Hematopoietic multipotent progenitor cell treated with erythropoietin and hydrocortisone succinate and interleukin-3 and kit ligand, for 8 days (in vitro differentiated cells): ENCODE measurements around the gene RAD51B.

ENCODE experiments used
- DNase-seq: peaks from one replicate; pipeline ENCODE4 v3.0.0-alpha.2; 2015

The RAD51B gene

DNA sequence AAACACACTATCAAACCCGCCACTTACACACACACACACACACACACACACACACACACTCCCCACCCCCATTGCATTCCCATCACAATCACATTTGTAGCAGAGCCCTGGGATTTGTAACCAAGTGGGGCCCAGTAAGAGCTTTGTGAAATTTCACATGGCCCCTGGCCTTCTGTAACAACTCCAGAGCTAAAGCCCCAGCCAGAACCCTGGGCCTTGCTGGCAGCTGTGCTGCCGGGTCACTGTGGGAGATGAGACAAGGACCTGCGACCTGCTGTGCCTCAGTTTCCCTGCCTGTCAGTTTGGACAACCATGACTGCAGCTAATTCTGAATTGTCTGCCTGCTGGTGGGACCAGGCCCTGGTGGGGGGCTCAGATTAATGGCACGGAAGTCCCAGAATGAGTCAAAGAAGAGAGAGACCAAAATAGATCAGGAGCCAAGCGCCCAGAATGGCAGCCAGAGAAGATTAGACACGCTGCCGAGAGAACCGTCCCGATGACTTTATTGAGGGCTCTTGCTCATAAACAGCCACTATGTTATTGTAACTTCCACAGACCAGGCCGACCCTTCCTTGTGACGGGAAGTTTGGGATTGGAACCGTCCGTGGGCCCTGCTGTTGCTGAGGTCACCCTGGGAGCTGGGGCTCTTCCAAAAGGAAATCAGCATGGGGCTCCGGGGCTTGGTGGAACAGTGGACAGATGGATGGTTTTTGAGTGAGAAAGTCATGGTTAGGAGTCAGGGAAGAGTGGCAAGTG, 850.2 kb downstream of the RAD51B start:
- DNase-seq: no peak

DNA sequence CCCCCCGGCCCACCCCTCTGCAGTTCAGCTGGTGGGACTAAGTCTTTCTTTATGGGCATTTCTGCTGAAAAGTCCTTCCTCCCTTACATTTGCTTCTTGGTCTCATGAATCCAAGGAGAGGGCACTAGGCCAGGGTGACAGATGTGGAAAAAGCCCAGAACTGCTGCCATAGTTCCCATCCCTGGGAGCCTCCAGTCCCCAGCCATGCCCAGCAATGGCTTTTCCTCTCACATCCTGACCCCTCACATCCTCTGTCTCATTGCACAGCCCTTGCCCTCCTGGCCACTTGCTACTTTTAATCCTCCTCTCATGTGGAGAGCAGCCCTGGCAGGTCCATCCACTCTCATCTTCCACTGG, 850.8 kb downstream of the RAD51B start:
- no peak for DNase-seq

DNA sequence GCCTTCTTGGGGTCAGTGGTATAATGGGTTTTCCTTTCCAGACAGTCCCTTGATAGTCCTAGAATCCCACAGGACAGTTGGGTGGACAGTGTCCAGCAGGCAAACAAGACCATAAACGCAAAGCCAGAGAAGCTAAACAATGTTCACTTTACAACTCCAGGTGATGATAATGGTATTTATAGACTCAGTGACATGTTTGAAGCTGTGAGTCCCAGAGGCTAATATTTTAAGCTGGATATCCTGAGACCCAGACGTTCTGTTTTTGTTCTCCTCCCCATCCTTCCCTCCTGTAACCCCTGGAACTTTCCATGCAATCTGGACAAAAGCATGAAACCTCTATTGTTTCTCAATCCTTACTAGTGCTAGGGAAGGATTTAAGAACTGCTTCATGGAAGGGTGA, 852.3 kb downstream of the RAD51B start:
- DNase-seq: no peak

DNA sequence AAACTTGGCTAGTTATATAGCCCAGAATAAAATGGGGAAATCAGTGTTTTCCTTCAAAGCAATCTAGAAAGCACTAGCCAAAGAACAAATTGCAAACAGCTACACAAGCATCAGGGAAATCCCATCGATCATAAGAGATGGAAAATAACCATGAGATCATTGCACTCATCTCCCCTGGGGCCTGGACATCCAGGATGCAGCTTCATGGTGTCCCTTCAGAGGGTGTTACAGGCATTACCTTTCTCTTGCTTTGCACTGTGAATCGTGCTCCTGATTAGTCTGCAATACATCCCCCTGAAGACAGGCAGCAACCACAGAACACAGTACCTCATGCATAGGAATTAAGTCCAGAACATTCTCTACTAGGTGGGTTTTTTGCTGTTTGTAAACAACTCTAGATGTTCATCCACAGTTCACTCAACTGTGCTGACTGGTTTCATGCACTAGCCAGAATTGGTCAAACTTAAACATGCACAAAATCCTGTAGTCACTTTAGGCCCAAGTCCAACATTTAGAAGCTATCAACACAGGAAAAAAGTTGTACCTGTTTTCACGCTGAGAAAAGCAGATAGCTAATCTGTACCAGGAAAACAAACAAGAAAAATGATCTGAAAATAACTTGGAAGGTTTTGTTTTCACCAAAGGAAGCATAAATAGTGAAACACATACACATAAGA, 853.2 kb downstream of the RAD51B start:
- no peak for DNase-seq

DNA sequence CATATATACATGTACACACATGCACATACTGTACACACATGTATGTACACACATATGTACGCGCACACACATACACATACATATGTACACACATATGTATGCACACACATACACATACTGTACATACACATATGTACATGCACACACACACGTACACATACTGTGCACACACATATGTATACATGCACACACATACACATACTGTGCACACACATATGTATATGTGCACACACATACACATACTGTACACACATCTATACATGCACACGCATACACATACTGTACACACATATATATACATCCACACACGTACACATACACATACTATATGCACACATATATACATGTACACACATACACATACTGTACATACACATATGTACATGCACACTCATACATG, 853.9 kb downstream of the RAD51B start:
- DNase-seq: no peak

DNA sequence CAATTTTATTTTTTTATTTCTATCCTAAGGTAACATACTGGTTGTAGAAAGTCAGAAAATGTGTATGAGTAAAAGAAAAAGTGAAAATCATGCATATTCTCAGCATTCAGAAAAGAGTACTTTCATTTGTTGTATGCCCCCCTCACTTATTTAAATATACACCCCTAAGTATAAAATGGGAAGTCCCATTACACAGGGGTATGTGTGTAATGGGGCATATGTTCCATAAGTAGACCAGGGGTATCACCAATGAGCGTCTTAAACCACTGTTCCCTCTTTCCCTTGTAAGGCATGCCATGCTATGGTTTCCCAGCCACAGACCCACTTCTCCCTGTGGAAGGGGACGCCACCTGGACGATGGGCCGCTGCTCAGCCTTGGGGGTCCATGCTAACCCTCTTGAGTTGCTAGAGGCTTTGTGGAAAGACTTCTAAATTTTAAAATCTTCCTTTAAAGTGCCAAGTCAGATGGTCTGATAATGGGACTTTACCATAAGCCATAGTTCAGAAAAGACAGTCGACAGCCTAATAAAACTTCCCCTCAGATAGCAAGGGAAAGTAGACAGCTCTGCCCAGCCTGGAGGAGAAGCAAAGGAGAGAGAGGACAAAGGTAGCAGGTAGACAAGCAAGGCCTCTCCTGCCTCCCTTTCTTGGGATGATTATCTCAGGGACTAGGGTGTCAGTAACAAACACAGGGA, 855.1 kb downstream of the RAD51B start:
- no peak for DNase-seq

DNA sequence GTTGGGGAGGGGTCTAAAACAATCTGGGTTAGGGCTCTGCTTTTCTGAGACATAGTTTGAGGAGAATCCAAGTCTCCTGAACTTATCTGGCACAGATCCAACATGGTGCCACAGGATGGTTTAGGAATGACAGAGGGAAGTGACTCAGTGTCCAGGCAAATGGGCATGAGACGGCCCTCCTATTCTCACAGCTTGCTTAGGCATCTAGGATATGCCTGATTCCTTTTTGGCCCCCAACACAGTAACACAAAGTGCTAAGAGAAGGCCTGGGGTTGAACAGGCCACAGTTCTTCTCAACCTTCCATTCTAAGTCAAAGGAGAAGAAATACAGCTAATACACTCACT, 855.6 kb downstream of the RAD51B start:
- DNase-seq: no peak

DNA sequence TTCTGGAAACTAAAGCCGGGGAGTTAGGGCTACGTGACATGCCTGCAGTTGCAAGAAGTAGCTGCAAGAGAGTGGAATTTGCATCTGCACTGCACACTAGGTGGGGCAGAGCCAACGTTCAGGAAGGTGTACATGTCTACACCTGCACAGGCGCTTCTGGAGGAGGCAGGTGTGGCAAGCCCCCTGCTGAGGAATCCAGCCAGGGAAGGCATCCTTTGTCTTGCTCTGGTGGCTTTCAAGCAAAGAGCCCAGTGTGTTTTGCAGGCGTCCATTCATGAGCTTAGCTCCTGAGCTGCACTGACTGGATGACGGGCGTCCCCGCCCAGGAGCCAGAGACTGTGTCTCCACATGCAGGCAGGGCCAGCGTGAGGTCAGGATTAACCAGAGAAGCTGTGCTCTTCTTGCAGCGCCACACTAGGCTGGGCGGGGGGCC, 856.9 kb downstream of the RAD51B start:
- DNase-seq: no peak

DNA sequence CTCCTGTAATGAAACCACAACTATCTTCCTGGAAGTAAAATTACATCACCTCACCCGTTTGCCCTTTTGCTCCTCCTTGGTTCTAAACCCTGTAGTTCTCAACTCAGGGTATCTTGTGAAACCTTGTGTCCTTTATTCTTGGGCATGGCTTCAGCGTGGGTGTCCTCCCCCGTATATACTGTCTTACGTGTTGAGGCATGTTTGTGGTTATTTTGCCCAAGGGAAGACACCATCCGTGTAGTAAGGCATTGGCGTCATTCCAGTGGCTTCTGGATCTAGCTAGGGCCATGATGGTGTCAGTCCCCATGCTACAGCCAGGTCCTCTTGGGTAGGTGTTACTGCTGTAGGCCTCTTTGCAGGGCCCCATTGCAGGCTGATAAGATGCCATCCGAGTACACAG, 857.9 kb downstream of the RAD51B start:
- no peak for DNase-seq

DNA sequence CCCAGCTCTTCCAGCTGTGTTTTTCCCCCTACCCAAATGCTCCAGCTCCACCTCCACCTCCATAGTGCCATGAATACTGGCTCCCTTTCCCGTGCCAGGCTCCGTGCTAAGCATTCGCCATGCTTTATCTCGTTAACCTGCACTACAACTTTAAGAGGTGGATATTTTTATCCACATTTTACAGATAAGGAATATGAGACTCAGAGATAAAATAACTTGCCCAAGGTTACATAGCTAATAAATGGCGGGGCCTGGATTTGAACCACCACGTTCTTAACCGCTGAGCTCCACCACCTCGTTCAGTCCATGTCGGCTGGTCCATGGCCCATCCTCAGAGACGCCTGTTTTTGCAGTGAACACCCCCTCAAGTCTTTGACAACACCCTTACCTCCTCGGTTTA, 858.3 kb downstream of the RAD51B start:
- DNase-seq: no peak

DNA sequence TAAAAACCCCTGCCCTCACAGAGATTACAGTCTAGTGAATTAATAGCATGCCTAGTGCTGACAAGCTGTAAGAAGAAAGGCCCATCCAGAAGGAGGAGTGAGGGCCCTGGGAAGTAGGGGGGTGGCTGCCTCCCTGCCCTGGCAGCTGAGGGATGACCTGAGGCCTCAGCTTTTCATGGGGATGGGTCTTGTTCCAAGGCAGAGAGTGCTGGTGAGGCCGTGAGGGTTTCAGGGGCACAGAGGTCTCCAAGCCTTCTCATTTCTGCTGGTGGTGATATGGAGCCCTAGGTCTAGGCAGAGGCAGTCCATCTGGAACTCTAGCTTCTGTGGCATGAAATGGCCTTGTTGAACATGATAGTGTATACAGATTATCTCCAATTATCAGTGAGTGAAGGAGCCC, 858.9 kb downstream of the RAD51B start:
- no peak for DNase-seq

DNA sequence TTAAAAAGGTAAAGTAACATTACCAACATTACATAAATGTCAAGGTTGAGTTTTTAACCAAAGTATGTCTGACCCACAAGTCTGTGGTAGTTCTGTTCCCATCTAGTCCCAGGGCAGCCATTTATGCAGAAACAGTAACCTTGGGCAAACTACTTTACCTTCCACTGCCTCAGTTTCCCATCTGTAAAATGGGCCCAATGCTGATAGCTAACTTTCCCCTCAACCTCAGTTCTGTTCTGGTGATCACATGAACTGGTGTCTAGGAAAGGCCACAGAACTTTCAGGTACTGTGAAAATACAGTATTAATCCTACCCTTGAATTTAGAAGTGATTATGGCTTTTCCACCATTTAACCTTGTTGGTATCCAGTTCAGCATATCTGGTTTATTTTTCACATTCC, 859.7 kb downstream of the RAD51B start:
- no peak for DNase-seq

DNA sequence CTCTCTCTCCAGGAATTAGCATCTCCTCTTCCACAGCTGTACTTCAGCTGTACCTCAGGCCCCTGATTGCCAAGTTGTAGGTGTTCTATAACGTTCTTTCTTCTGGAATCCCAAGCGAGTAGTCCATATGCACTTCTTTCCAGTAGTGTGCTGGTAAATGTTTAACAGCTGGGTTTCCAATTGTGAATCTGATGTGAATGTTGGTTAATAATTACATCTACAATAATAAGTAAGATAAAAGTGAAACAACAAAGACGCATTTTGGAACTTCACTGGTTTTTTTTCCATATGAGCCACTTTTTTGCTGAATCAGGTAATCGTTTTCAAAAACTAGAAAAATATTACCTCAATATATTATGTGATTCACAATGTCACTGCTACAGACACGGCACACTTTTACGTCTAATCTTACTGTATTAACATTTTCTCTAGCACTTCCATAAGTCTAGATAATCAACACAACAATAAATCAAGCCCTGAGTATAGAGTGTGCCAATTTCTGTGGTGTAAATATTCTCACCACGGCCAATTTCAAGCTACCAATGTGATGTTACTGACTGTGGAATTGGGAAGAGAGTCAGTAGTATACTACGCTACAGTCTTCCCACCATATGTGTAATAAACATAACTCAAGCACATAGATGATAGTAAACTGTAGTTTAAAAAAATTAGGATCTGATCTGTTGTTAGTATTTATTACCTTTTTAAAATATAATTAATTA, 860.3 kb downstream of the RAD51B start:
- no peak for DNase-seq

DNA sequence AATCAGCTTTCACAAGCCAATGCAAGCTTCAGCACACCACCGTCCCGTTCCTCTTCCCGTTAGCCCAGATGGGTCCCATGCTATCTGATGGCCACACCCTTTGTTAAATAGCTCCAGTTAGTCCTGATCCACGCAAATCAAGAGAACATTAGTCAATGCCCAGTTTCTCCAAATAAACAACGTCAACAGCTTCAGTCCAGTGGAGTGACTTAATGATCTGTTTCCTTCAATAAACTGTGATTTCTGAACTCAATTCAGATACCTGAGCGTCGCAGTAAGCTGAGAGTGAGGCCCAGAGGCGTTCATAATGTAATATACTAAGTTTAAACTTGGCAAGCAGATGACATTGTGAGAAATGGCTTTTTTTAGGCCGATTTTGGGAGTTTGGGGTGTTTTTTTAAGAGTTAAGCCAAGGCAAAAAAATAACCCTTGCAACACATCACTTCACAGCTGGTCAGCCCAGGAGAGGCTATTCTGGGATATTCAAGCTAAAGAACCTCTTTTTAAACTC, 861.0 kb downstream of the RAD51B start:
- DNase-seq: no peak

DNA sequence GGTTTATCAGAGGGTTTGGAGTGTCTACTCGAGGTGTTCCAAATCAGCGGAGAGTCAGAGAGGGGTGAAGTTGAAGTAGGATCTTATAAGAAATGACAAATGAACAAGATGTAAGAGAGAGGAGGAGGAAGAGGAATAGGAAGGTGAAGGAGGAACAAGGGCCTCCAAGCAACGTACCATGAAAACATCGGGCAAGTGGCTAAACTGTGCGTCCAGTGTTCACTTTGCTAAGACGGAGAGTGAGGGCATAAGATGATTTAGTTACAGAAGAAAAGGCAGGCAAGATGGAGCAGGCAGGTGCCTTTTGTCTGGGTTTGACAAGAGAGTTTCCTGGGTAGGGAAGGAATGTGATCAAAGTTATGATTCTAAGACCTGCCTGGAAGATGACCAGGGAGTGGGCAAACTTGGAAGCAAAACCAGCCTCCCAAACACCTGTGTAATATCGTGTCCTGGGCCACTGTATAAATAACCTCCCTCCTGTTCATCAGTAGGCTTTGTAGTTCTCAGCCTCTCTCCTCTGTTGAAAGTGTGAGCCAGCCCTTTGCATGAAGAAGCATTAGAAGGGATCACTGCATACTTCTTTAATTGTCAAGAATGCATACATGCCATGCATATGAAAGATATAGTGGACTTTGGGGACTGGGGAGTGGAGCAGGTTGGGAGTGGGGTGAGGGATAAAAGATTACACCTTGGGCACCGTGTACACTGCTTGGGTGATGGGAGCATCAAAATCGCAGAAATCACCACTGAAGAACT, 861.9 kb downstream of the RAD51B start:
- no peak for DNase-seq

DNA sequence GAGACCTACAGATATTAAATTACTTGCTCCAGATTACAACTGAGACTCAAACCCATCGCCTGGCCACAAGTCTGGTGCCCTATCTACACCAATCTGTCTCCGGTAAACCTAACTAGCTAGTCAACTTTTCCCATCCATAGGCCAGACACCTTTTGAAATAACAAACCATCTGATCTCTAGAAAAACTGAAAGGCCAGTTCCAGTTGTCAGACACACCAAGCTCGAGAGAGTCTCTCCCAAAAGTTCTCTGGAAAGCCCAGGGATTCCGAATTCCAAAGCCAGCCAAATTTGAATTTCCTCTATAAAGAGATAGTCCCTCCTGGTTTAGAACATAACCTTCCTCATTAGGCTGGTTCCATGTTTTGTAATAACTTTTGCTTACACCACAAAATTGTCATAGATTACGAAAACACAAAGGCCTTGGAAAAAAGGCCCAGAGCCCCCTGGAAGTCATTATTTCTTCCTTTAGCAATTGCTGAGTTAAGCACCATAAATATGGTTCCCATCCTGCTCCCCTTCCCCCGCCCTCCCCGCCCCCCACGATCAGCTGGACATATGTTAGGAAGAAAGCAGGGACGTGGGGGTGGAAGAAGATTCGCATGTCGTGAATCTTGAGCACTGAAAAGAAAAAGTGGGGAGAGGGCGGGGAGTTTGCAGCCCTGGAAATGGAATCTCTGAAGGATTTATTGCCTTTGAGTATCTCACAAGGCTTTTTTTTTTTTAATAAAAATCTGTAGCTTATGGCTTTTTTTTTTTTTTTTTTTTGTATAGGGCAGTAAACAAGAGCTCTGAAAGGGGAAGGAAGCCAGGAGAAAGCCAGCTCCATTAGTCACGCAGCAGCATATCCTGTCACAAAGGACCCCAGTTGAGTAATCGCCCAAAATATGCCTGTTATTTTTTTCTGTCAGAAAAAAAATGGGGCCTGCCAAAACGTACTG, 862.9 kb downstream of the RAD51B start:
- peak; percentile 31 for DNase-seq

DNA sequence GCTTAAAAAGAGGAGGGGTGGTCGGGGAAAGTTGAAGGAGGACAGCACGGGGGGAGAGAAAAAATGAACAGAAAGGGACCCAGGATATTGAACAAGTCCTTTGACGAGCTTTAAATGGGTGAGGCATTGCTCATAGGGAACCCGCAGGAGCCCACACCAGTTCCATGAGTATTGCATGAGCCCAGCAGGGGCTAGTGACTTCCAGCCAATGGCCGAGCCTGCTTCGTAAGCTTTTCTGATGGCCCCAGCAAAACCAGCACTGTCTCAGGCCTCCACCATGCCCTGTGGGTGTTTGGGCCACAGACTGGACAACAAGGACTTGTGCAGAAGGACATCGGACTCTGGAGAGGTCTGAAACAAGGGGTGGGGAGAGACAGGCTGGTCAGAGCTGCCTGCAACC, 863.7 kb downstream of the RAD51B start:
- DNase-seq: no peak

DNA sequence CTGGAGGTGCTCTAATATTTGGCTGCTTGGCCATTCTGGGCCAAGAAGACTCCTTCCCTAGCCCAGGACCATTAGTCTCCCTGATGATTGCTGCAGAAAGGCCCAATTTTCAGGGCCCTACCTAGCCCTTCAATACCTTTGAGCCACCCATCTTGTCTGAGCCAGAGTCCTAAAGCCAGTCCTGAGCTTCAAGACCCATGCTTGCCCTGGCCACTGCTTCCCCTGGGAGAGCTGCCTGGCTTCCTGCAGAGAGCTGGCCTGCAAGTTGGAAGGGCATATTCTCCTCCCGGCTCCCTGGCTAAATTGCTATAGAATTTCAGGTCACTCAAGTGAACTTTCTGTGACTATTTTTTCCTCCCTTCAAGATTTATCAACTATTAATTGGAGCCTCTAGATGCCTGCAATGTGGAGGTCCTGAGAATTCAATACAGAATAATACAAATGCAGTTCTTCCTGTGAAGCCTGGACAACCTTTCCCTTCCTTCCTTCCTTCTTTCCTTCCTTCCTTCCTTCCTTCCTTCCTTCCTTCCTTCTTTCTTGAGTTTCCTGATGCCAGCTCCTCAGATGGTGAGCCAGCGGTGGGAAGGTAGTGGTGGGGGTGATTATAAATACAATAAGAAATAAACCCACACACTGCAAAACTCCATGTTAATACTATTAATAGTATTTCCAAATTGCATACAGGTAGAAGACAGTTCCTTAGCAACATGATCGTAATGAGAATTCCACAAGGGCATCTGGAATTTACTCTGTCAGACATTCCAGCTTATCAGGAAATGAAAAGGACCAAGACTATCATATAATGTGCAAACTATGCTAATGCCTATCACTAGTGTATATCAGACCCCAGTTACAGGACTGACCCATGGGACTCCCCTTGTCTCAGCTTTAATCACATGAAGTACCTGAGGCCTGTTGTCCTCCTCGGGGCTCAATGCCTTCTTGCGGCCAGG, 865.2 kb downstream of the RAD51B start:
- no peak for DNase-seq

DNA sequence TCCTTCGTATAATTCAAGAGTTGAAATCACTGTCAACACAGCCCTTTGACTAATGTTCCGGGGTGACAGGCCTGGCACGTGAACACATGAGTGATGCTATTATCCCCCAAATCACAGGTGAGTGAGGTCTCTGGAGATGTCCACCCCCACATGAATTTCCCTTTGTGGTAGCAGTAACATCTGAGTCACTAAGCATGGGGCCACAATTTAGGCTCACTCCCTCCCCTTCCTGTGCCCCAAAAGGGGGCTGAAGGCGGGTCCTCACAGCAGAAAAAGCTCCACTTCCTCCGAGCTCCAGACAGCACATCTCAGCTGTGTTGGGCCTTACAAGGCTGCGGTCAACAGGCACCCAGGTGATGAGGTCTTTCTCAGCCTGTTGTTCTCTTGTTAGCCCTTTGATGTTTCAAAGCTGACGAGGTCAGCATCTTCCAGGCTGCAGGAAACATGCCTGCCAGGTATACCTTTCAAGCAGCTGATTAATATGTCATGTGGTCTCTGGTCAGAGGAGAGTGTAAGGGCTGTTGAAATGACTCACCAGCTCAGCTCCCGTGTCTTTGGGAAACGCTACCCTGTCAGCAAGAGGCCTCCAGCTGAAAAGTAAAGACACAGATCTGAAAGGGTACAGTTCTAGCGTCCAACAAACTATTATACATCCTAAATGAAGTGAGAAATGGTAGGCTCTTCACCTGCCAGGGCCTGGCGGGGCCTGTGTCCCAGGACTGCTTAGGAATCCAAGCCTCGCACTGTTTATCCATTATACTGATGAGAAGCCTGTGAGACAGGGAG, 866.0 kb downstream of the RAD51B start:
- no peak for DNase-seq

DNA sequence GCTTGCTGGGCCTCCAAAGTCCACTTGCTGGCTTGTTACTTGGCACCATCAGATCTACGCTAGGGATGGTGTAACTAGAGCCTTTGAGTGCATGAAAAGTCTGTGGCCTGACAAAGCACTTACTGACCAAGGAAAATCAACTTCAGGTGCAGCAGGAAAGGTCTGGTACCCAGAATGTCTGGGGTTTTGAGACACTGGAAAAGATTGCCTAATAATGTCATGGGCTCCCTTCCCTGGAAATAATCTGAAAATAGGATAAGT, 866.6 kb downstream of the RAD51B start:
- DNase-seq: no peak
